AG09319 (cell line): Measurements from ENCODE around the gene TMUB1.

ENCODE experiments used
- DNase-seq: peaks from one replicate; pipeline ENCODE4 v3.0.0-alpha.2; 2010; ENCODE audit warnings: low read depth; ENCODE audit errors: extremely low read depth
- CTCF ChIP-seq: IDR thresholded peaks from 2 replicates; pipeline ENCODE4 v1.5.1; 2011; ENCODE audit warnings: low read depth, mild to moderate bottlenecking, inconsistent platforms, low read length, moderate library complexity

TMUB1 gene

GRCh38 chr7:151035026-151035717 lies 48.1 kb downstream of the TMUB1 start:
- DNase-seq, result no peak
- TF ChIP-seq CTCF, result no peak

GRCh38 chr7:151034312-151035025 lies 48.8 kb downstream of the TMUB1 start:
- DNase-seq, result no peak
- no peak for TF ChIP-seq CTCF

- DNase-seq, result no peak
- no peak for TF ChIP-seq CTCF
Measured at GRCh38 chr7:151033864-151034249, 49.4 kb downstream of the TMUB1 start.

GRCh38 chr7:151032936-151033863 lies 50.1 kb downstream of the TMUB1 start:
- no peak for DNase-seq
- no peak for TF ChIP-seq CTCF
